HepG2 (cell line): ENCODE measurements around the gene RHO. TPM values are rescaled to one million over a fixed set of nuclear protein-coding genes. Genes with fewer than 3 reads are reported as not detected.

Experiments
- ATAC-seq: fragments of 200-7000 bp; cut with Tn5 transposase; 3 replicates; pipeline ENCODE4 v1.9.1; 2020; ENCODE audit warnings: mild to moderate bottlenecking, moderate library complexity
- BruUV-seq: library from RNA; stranded (reverse); fragments of 400-500 nt; replicated peaks from 2 replicates; lab custom pipeline; 2021; lab: Mats Ljungman, UMichigan
- CTCF ChIA-PET: fragments of 300-600 bp; formaldehyde crosslinking; extraction: SDS; loops from one replicate; lab custom pipeline; 2021; ENCODE audit warnings: low total read pairs, inconsistent platforms, low intra/inter-chr PET ratio; lab: Yijun Ruan, JAX
- POLR2A ChIA-PET: fragments of 350-600 bp; sonication (Branson Sonifier 250); formaldehyde crosslinking; loops from one replicate; lab custom pipeline; 2020; ENCODE audit warnings: antibody characterized with exemption, inconsistent platforms; lab: Yijun Ruan, JAX
- DNase-seq: peaks from one replicate; pipeline ENCODE4 v3.0.0-alpha.2; 2015; ENCODE audit warnings: low spot score
- FAIRE-seq: peaks from 3 replicates; lab custom pipeline; 2011; peaks lifted over from hg19 to GRCh38; lab: Jason Lieb, UNC
- H2AFZ ChIP-seq: one replicate; pipeline ENCODE4 v1.6.1; 2011; ENCODE audit warnings: low read length, inconsistent platforms
- H3K27ac ChIP-seq: fragments of 300-600 bp; 3 replicates; pipeline ENCODE4 v1.8.0; 2011; ENCODE audit warnings: mixed run types, mild to moderate bottlenecking, mixed read lengths, low read length, inconsistent platforms; ENCODE audit not compliant: insufficient read depth; ENCODE audit errors: extremely low read length
- H3K27me3 ChIP-seq, 2 experiments: fragments of 200-600 bp in 1 of 2; 2 replicates in 1 of 2; 3 replicates in 1 of 2; pipeline versions ENCODE4 v1.6.0 to v1.8.0; 2011; ENCODE audit warnings: low read length in 2 of 2, mild to moderate bottlenecking in 2 of 2, moderate library complexity in 2 of 2, inconsistent platforms in 1 of 2; ENCODE audit not compliant: insufficient read depth in 2 of 2, control insufficient read depth in 1 of 2
- H3K36me3 ChIP-seq, 2 experiments: fragments of 200-600 bp in 1 of 2; replicated peaks in 1 of 2; 2 replicates in 1 of 2; 3 replicates in 1 of 2; pipeline versions ENCODE4 v1.5.1 to v1.8.0; 2011; ENCODE audit warnings: low read length in 2 of 2, inconsistent platforms in 1 of 2; ENCODE audit not compliant: insufficient read depth in 2 of 2, control insufficient read depth in 1 of 2
- H3K4me1 ChIP-seq: 2 replicates; pipeline ENCODE4 v1.5.1; 2012; ENCODE audit warnings: low read length, inconsistent platforms; ENCODE audit not compliant: insufficient read depth
- H3K4me2 ChIP-seq: 2 replicates; pipeline ENCODE4 v1.6.0; 2011; ENCODE audit warnings: low read depth, low read length, inconsistent platforms
- H3K4me3 ChIP-seq, 3 experiments: fragments of 200-600 bp in 1 of 3; sonication (generic), shearing (Covaris generic) in 1 of 3; replicated peaks in 1 of 3; 2 replicates each; pipeline ENCODE4 v1.5.1; 2011 to 2016; ENCODE audit warnings: low read length in 3 of 3, inconsistent platforms in 2 of 3, low read depth in 2 of 3, mild to moderate bottlenecking in 2 of 3, control low read depth in 1 of 3, mixed read lengths in 1 of 3; ENCODE audit not compliant: insufficient read depth in 1 of 3
- H3K79me2 ChIP-seq: one replicate; pipeline ENCODE4 v1.6.1; 2011; ENCODE audit warnings: low read length, inconsistent platforms; ENCODE audit not compliant: insufficient read depth
- H3K9ac ChIP-seq: 2 replicates; pipeline ENCODE4 v1.6.0; 2011; ENCODE audit warnings: mild to moderate bottlenecking, low read depth, low read length, inconsistent platforms; ENCODE audit not compliant: insufficient read depth
- H3K9me3 ChIP-seq: 2 replicates; pipeline ENCODE4 v1.5.1; 2012; ENCODE audit warnings: mild to moderate bottlenecking, low read length
- H4K20me1 ChIP-seq: 2 replicates; pipeline ENCODE4 v1.6.0; 2011; ENCODE audit warnings: inconsistent platforms, mild to moderate bottlenecking, low read length, moderate library complexity; ENCODE audit not compliant: insufficient read depth
- NR3C1 ChIP-seq: sonication (generic); formaldehyde crosslinking; IDR thresholded peaks from 2 replicates; pipeline ENCODE4 v1.4.0; 2020; ENCODE audit warnings: missing genetic modification reagents
- SALL2 ChIP-seq: sonication (generic); formaldehyde crosslinking; IDR thresholded peaks from 2 replicates; pipeline ENCODE4 v1.8.1; 2023; ENCODE audit warnings: mild to moderate bottlenecking, missing genetic modification reagents, inconsistent platforms
- TCF12 ChIP-seq, 2 experiments: fragments of 450-650 bp in 1 of 2; sonication (generic) in 1 of 2; formaldehyde crosslinking in 1 of 2; IDR thresholded peaks; 2 replicates each; pipeline versions ENCODE4 v1.6.1 to v1.8.0; 2017 to 2022; ENCODE audit warnings: antibody characterized with exemption in 1 of 2, mild to moderate bottlenecking in 1 of 2, missing genetic modification reagents in 1 of 2, moderate library complexity in 1 of 2
- ZNF260 ChIP-seq: sonication (generic); formaldehyde crosslinking; IDR thresholded peaks from 2 replicates; pipeline ENCODE4 v1.4.0; 2020; ENCODE audit warnings: missing genetic modification reagents, low read depth, mild to moderate bottlenecking, borderline replicate concordance
- WGBS: methylation state at CpG from one replicate; pipeline ENCODE4 v1.1.6; 2017; ENCODE audit warnings: low lambda C conversion rate; 5-methylcytosine and 5-hydroxymethylcytosine counted together
- in situ Hi-C: cut with HindIII; loops from 2 replicates; pipeline ENCODE4 v1.10.0; 2017; ENCODE audit warnings: low pct_unique_long_range_greater_than_20kb; ENCODE audit not compliant: extremely low pct_ligation_motif_present
- intact Hi-C: fragments of 100-400 bp; cut with micrococcal nuclease; formaldehyde crosslinking; loops from one replicate; pipeline ENCODE4 v1.10.0; 2022; ENCODE audit not compliant: unreplicated experiment
- polyA plus RNA-seq, 8 experiments: library from polyadenylated mRNA; depleted of rRNA in 3 of 8; stranded (reverse) in 7 of 8; unstranded in 1 of 8; fragments of >200 nt; fragmentation: Illumina TruSeq in 4 of 8; extraction: Trizol in 4 of 8; gene quantifications; 2 replicates each; pipeline versions ENCODE4 v1.2.1 to v1.2.3, GENCODE V29; 2011 to 2016; ENCODE audit warnings: low read depth in 4 of 8, missing spikeins in 1 of 8, mixed read lengths in 1 of 8; ENCODE audit not compliant: insufficient read depth in 1 of 8
- total RNA-seq, 5 experiments: library from RNA; depleted of rRNA; stranded (reverse); fragments of >200 nt; fragmentation: Illumina TruSeq; extraction: Trizol; gene quantifications; 2 replicates each; pipeline ENCODE4 v1.2.3, GENCODE V29; 2016; ENCODE audit warnings: low read depth in 1 of 5
- TF ChIP-seq, protein P1 (sequence below): IDR thresholded peaks from 2 replicates; pipeline ENCODE4 v1.6.1; 2016
- TF ChIP-seq, protein P2 (sequence below): sonication (generic); formaldehyde crosslinking; IDR thresholded peaks from 2 replicates; pipeline ENCODE4 v1.8.0; 2022; ENCODE audit warnings: missing genetic modification reagents, mild to moderate bottlenecking, moderate library complexity, borderline replicate concordance
- TF ChIP-seq, protein P3 (sequence below): sonication (generic); formaldehyde crosslinking; IDR thresholded peaks from 2 replicates; pipeline ENCODE4 v1.4.0; 2020; ENCODE audit warnings: mild to moderate bottlenecking, missing genetic modification reagents

Gene RHO
- total and polyA plus RNA-seq, 2 of the 13 experiments (the other 11 are each of a cell fraction or from before 2014, with no cell fraction given), result not detected

DNA sequence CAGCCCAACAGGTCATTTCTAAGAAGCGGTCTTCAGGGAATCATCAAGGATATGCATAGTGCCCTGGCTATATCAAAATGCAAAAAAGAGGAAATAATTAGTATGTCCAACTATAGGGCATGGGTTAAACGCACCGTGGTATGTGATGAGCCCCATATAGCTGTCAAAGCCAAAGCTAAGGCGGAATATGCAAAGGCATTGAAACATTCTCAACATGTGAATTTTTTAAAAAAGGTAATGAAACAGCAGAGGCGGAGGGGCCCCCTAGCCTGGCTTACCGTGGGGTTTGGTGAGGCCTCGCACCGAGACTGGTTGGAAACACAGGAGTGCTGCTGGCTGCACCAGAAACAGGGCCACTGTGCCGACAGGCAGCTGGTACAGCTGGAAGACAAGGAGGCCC, 54.9 kb downstream of the RHO start:
- FAIRE-seq, result no peak
- DNase-seq, result no peak
- H3K9ac ChIP-seq, result no peak overlapping the region
- no peaks in the 10 kb centered on the region for H3K9me3 ChIP-seq
- POLR2A ChIA-PET, result no interaction called here
- no peaks in the 10 kb centered on the region for H3K27me3 ChIP-seq
- no peak overlapping the region for H3K27ac ChIP-seq
- no peaks in the 10 kb centered on the region for H4K20me1 ChIP-seq
- H2AFZ ChIP-seq, result no peak overlapping the region
- H3K4me3 ChIP-seq, result no peak overlapping the region
- H3K4me2 ChIP-seq, result no peak overlapping the region
- in situ Hi-C loops, result no loop called here
- no peaks in the 10 kb centered on the region for H3K4me1 ChIP-seq
- 97% methylated on average over 9 of the region's 9 CpGs for WGBS
- CTCF ChIA-PET, result no interaction called here
- no TSS peak for BruUV-seq
- ATAC-seq, result no peak
- no peaks in the 10 kb centered on the region for H3K79me2 ChIP-seq
- intact Hi-C loops, result no loop called here
- H3K36me3 ChIP-seq, result peaks cover 51 to 64% of the 10 kb centered on the region in 2 experiments; a peak in 4 of 5 replicates
- TF ChIP-seq ZNF260 (CRISPR knock-in tag) (no peak), NR3C1 (no peak), TCF12 (IDR thresholded peaks at IDR 0.05) (no peak), TCF12 (CRISPR knock-in tag; IDR thresholded peaks at IDR 0.05) (no peak), SALL2 (CRISPR knock-in tag) (no peak)
- TF ChIP-seq, protein P1, sequence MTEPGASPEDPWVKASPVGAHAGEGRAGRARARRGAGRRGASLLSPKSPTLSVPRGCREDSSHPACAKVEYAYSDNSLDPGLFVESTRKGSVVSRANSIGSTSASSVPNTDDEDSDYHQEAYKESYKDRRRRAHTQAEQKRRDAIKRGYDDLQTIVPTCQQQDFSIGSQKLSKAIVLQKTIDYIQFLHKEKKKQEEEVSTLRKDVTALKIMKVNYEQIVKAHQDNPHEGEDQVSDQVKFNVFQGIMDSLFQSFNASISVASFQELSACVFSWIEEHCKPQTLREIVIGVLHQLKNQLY (CRISPR knock-in tag), result no peak
- TF ChIP-seq, protein P2, sequence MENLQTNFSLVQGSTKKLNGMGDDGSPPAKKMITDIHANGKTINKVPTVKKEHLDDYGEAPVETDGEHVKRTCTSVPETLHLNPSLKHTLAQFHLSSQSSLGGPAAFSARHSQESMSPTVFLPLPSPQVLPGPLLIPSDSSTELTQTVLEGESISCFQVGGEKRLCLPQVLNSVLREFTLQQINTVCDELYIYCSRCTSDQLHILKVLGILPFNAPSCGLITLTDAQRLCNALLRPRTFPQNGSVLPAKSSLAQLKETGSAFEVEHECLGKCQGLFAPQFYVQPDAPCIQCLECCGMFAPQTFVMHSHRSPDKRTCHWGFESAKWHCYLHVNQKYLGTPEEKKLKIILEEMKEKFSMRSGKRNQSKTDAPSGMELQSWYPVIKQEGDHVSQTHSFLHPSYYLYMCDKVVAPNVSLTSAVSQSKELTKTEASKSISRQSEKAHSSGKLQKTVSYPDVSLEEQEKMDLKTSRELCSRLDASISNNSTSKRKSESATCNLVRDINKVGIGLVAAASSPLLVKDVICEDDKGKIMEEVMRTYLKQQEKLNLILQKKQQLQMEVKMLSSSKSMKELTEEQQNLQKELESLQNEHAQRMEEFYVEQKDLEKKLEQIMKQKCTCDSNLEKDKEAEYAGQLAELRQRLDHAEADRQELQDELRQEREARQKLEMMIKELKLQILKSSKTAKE, result no peak
- TF ChIP-seq, protein P3, sequence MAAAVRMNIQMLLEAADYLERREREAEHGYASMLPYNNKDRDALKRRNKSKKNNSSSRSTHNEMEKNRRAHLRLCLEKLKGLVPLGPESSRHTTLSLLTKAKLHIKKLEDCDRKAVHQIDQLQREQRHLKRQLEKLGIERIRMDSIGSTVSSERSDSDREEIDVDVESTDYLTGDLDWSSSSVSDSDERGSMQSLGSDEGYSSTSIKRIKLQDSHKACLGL, result no peak
